SK-MEL-5 (cell line): ENCODE results near the gene UGT3A2. TPM values are rescaled to one million over a fixed set of nuclear protein-coding genes. Genes with fewer than 3 reads are reported as not detected.

Source experiments
- DNase-seq: peaks from one replicate; pipeline ENCODE4 v3.0.0-alpha.2; 2016; ENCODE audit warnings: low read depth, low spot score
- in situ Hi-C: cut with HindIII; loops from 2 replicates; pipeline ENCODE4 v1.10.0; 2016; ENCODE audit warnings: low sequenced_read_pairs, high pct_unique_total_duplicates, low pct_unique_long_range_greater_than_20kb
- polyA plus RNA-seq, 2 experiments: library from polyadenylated mRNA; depleted of rRNA; stranded (reverse); fragments of >200 nt; gene quantifications; 2 replicates each; pipeline ENCODE4 v1.2.3, GENCODE V29; 2015
- total RNA-seq: library from RNA; depleted of rRNA; stranded (reverse); fragments of >200 nt; shearing (Covaris generic); gene quantifications from 2 replicates; pipeline ENCODE4 v1.2.3, GENCODE V29; 2014; rRNA removed

UGT3A2 gene, protein sequence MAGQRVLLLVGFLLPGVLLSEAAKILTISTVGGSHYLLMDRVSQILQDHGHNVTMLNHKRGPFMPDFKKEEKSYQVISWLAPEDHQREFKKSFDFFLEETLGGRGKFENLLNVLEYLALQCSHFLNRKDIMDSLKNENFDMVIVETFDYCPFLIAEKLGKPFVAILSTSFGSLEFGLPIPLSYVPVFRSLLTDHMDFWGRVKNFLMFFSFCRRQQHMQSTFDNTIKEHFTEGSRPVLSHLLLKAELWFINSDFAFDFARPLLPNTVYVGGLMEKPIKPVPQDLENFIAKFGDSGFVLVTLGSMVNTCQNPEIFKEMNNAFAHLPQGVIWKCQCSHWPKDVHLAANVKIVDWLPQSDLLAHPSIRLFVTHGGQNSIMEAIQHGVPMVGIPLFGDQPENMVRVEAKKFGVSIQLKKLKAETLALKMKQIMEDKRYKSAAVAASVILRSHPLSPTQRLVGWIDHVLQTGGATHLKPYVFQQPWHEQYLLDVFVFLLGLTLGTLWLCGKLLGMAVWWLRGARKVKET
- 1.9 and 3.9 TPM in 2 replicates for total RNA-seq
- 1.8 and 2.8 TPM in 2 replicates for polyA plus RNA-seq (2015; cell fraction: cytosol; rRNA removed)
- polyA plus RNA-seq (2015; cell fraction: nucleus; rRNA removed): 0.12 TPM in 1 of 2 replicates, not detected in the other

DNA sequence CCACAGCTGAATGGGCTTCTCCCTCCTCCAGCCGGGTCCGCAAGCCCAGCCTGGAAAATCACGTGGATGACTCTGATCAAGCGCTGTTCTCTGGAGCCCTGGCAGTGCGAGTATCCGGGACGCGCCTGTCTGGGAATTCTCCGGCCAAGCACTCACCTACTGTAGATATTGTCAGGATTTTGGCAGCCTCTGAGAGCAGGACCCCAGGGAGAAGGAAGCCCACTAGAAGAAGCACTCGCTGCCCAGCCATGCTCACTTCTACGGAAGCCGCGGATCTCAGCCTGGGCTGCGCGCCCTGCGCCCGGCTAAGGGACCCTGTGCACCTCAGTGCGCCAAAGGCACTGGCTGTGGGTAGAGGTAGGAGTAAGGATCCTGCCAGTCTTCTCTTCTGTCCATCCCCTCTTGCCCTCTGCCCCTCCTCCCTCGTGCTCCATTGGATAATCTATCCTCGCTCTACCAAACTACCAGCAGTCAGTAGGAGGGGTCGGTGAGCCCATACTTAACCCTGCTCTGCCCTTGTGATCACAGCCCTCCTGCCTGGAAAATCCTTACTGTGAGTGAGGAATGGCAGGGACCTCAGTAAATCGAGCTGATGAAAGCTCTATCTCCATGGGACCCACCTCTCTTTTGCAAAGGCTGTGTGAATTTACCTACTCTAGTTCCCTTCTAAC is at the start of gene UGT3A2:
Gene UGT3A2 (minus strand): TSS at position 343 of the 671 bp plus-strand sequence. CDS start 93 bp downstream, at position 250.
- DNase-seq: peak; percentile 57
- in situ Hi-C loops: no loop called here

DNA sequence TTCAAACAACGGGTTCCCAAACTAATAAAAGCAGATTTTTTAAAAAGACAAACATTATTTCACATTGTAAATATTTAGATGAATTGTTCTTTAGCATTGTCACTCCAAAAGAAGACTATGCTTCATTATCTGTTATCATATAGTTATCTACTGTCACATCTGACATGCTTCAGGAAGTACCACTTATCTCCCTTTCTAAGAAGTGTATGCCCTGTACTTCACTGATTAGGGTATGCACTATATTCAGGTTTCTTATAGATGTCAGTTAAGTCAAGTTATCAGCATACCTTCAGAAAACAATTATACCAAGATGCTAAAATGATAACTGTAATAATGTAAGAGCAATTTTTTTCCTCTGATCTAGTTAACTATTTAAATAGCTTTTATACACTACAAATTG is 44.6 kb upstream of the UGT3A2 start:
- no peak for DNase-seq
- in situ Hi-C loops: no loop called here

DNA sequence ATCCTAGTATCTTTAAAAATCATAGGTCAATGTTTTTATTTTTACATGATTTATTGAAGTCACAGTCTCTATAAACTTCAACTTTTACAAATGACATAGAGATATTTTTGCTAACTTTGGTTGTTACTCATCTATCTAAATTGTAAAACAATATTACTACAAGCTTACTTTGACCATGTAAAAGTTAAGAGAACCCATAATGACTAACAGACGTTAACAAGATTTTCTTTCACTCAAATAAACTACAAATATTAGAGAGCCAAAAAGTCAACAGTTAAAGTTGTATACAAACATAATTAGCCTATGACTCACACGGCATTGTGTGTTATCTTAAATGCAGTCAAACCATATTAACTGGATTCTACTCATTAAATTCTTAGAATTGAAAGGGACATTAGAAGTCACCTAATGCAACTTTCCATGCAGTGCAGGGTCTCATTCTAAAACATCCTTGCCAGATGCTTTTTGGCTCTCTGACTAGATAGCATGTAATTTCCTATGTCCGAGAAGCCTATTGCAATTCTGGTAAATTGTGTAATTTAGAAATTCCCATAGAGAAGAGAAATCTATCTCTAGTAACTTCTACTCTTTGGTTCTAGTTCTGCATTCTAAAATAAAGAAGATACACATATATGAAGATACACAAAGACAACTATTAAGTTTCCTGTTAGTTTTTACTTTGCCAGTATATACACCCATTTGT is 42.2 kb upstream of the UGT3A2 start:
- in situ Hi-C loops: no loop called here
- DNase-seq: no peak

DNA sequence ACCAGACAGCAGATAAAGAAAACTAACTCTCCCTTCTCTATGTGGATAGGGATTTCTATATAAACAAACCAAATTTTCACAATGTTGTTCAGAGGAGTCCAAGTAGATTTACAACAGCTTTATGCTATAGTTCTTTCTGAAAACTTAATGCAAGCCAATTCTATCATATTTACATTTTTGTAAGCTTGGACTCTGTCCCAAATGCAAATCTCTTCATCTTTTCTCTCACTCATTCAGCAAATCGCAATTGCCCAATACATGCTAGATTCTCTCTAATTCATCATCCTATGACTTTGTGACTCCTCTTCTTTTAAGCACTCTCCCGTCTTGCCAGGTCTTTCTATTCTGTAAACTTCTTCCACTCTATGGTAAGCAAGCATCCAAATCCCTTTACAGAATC is 39.1 kb upstream of the UGT3A2 start:
- in situ Hi-C loops: no loop called here
- no peak for DNase-seq

DNA sequence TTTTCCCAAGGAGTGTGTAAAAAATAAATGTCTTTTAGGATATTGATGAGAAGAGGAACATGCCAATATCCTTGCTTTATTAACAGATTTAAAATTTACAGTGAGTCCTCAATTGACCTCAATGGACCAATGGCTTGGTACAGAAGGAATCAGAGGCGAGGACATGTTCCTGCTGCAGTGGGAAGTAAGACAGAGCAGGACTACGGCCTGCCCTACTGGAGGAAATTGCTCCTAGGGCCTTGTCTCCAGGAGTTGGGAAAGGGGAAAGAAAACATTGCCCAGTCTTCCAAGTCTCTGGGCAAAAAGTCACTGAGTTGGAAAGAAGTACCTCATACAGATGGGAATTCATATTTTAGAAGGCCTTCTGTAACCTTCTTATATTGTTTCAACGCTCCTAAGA is 33.1 kb upstream of the UGT3A2 start:
- no peak for DNase-seq
- in situ Hi-C loops: no loop called here

DNA sequence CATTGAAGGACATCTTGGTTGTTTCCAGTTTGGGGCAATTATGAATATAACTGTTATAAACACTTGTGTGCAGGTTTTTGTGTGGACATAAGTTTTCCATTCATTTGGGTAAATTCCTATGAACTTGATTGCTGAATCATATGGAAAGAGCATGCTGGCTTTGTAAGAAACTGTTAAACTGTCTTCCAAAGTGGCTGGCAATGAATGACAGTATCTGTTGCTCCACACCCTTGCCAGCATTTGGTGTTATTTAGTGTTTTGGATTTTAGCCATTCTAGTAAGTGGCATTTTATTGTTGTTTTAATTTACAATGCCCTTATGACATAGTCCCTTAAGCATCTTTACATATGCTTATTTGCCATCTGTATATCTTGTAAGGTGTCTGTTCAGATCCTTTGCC is 29.8 kb upstream of the UGT3A2 start:
- no peak for DNase-seq
- in situ Hi-C loops: no loop called here

DNA sequence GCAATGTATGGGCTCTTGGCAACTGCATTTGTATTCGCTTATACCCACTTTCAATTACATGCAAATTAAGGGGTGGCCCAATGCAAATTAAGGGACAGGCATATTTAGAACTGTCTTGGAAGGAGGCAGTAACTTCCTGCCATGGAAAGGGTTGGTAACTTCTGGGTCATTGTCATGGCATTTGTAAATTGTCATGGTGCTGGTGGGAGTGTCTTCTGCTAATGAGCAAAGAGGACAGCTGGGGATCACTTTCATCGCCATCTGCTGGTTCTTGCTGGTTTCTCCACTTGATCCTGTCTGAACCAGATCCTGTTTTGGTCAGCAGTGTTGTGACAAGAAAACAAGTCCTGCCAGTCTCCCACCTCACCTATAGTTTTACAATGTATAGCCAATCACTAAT is 23.3 kb upstream of the UGT3A2 start:
- in situ Hi-C loops: no loop called here
- DNase-seq: peak; percentile 75

DNA sequence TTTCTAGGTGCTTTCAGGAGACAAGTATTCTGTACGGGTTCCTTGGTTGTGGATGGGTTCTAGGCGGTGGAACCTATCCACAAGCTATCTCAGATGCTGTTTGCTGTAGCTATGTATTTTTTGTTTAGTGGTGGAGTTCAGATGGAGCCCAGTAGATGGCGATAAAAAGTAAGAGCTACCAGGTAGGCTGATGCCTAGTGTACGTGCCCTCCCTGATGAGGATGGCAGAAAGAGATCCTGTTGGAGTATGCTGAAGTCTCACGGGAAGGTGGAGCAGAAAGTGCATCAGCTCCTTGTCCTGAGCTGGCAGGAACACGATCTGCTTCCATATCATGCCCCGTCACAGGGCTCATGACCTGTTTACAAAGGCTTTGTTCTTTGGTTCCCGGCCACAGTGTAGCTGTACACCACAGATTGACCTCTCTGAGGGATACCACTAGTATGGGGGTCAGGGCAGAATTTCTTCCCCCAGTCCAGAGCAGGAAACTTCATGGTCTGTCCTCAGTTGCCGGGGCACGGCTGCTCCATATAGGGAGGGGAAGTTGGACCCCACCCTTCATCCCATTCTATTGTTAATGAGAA is 12.6 kb upstream of the UGT3A2 start:
- in situ Hi-C loops: no loop called here
- peak; percentile 88 for DNase-seq

DNA sequence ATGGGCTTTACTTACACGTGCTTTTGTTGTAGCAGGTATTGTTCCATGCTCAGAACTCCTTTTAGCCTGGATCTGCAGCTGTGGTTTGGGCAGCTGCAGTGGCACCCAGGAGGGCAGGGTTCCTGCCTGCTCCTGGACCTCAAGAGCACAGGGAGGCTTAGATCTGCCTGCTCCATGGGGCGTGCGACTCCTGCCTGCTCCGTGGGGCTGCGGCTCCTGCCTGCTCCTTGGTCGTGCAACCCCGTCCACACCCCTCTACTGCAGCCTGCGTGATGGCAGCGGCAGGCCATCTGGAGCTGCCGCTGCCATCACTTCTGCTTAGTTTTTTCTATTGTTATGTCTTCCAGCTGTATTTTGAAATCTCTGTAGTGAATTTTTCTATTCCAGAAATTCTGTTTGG is 11.7 kb upstream of the UGT3A2 start:
- DNase-seq: no peak
- in situ Hi-C loops: no loop called here

DNA sequence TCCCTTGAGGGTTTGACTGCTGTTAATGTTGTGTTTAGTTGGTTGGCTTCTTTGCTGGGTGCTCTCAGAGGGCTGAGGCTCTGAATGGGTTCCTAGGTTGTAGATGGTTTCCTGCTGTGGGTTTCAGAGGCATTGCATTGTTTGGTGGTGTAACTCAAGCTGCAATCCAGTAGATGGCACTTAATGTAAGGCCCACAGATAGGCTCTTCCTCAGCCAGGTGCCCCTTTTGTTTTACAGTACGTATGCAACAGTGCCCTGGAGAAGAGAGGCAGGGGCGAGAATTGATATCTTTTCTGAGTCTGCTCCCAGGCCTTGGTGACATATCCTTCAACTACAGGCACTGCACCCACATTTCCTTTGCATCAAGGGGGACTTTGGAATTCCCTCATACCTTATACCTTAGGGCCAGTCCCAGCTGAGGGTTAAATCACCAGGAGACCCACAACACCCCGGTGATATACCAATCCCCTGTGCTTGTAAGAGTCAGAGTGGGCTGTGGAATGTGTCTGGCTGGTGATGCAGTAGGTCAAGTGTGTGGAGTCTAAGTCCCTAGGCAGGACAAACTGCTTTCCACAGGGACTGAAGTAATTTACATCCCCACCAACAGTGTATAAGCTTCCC is 7.0 kb upstream of the UGT3A2 start:
- in situ Hi-C loops: no loop called here
- peak; percentile 58 for DNase-seq

DNA sequence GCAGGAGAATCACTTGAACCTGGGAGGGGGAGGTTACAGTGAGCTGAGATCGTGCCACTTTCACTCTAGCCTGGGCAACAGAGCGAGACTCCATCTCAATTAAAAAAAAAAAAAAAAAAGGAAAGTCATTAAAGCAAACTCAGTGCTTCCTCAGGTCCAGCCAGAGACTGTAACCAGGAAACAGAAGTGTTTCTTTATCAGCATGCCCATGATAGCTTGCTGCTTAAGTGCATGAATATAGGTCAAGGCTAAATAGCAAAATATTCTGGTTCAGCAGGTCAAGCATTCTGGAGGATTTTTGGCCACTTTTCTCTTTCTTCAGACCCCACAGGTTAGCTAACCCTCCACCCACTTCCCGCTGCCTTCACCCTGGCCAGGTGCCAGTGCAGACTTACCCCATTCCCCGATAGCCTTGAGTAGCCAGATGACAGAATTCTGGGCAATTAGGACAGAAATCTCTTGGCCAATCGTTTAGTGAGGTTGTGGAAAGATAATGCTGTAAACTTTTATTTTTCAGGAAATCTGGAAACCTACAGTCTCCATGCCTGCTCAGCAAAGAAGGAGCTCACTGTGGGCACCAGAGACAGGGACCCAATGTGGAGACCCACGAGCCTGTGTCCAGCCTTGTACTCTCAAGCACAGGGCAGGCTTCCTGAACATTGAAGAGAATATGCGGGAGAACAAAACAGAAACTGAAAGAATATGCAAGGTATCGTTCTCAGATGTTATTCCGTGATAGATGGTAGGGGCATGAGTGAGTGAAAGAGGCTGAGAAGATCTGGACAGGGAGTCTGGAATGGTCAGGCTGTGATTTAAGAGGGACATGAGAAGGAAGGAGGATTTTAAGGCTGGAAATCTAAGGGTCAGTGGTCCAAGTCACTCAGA is 4.2 kb upstream of the UGT3A2 start:
- DNase-seq: no peak
- in situ Hi-C loops: no loop called here

DNA sequence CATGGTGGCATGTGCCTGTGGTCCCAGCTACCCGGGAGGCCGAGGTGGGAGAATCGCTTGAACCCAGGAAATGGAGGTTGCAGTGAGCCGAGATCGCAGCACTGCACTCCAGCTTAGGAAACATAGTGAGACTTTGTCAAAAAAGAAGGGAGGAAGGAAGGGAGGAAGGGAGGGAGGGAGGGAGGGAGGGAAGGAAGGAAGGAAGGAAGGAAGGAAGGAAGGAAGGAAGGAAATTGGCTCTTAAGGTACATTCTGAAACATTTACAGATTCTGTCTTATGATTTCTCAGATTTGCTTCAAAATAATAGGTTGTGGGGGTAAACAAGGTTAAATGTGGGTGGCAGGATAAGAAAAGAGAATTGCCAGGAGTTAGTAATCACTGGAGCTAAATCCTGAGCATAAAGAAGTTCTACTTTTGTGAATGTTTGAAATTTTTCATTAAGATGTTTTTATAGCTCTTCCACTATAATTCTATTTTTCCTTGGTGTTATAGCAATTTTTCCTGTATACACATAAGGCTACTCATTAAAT is 2.1 kb upstream of the UGT3A2 start:
- in situ Hi-C loops: no loop called here
- no peak for DNase-seq

DNA sequence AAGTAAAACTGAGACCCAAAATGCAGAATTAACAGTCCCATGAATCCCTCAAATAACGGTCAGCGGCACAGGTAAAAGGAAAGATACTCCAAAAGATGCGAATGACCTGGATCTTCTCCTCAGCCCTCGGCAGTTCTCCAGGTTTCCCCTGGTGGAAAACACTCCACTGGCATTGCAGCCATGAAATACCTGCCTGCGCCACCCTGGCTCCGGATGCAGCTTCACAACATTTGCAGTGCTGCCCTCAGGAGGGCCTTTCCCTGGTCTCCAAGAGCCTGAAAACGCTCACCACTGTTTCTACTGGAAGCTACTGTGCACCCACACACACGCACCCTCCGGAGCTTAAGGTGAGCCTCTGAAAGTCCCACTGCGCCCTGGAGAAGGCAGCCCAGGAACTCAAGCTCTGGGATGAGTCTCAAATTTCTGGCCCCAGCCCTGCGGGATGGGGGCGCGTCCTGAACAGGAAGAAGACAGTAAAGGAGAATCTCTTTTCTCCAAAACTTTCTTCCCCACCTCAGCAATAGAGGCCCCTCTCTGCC is 612 bp downstream of the UGT3A2 start:
- in situ Hi-C loops: no loop called here

DNA sequence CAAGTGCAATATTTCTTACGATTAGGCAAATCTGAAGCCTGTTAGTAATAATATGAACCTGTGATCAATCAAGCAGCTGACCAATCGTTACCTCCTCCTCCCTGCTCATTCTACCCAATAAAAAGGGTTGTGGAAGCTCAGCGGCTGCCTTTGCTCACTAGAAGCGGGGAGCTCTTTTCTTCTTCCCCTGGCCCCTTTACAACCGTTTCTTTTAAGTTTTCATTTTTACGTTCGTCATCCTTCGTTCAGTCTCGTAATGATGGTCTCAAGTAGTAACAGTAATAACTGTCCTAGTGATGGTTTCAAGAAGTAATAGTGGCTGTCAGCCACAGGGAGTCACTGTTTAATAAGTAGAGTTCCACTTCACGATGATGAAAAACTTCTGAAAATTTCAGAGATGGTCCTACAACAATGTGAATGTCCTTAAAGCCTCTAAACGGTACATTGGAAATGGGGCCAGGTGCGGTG is 6.2 kb downstream of the UGT3A2 start:
- in situ Hi-C loops: no loop called here
- peak; percentile 68 for DNase-seq

More for the DNA sequence above, 612 bp downstream of the UGT3A2 start:
- no peak for DNase-seq

DNA sequence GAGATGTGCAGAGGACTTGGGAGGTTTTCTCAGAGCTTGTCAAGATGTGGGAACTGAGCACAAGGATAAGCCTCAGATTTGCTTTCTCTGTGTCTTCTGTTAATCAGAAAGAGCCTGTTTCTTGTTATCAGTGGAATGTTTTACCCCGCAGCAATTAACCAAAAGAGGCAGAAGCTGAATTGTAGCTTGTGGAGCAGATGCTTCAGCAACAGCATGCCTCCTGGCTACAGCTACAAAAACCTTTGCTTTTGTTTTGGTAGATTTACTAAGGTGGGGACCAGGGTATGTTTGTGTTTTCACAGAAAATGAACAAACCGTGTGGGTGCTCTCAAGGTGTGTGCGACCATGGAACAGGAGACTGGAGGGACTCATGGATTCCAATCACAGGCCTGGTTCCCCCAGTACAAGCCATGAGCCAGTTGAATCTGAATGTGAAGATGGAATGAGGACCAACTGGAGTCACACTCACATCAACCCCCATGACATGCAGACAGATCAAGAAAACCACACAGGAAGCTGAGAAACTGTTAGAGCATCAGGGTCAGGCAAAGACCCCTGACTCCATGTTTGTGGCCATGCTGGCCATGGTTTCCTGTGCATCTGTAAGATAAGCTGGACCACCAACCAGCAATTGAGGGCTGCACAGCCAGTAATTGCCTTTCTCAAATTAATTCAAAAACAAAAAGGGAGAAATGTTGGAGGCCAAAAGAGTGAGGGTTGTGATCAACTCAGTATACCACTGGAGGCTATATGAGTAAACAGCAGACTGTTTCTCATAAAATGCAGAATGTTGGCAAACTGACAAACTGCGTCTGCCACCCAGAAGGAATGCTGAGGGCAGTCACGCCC is 6.9 kb downstream of the UGT3A2 start:
- DNase-seq: peak; percentile 32
- in situ Hi-C loops: no loop called here
